ENCODE data around the gene MRPL36.

DNA sequence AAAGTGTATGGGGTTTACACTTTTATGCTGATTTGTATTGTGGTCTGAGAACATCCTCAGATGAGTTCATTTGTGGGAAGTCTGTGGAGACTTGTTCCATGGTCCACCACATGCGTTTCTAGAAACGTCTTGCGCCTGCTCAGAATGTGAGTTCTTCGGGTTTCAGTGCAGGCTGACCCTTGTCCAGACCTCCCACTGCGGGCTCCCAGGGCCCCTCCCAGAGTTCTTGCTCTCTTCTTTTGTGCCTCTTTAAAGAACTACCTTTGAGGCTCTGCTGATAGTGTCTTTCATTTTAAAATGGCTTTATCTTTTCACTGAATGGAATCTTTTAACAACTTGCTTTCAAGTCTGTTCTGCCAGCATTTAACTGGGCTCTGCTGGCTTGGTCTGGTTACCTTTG is 19.1 kb upstream of the MRPL36 start:
- TF ChIP-seq POLR2AphosphoS5 (IDR thresholded peaks at IDR 0.05; ENCODE audit: low read depth, low read length) = no peak
- TF ChIP-seq, protein P1, sequence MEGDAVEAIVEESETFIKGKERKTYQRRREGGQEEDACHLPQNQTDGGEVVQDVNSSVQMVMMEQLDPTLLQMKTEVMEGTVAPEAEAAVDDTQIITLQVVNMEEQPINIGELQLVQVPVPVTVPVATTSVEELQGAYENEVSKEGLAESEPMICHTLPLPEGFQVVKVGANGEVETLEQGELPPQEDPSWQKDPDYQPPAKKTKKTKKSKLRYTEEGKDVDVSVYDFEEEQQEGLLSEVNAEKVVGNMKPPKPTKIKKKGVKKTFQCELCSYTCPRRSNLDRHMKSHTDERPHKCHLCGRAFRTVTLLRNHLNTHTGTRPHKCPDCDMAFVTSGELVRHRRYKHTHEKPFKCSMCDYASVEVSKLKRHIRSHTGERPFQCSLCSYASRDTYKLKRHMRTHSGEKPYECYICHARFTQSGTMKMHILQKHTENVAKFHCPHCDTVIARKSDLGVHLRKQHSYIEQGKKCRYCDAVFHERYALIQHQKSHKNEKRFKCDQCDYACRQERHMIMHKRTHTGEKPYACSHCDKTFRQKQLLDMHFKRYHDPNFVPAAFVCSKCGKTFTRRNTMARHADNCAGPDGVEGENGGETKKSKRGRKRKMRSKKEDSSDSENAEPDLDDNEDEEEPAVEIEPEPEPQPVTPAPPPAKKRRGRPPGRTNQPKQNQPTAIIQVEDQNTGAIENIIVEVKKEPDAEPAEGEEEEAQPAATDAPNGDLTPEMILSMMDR (IDR thresholded peaks at IDR 0.05) = no peak
